Uterus (tissue), 4 donors: ENCODE data around the gene DOCK7. TPM values are rescaled to one million over a fixed set of nuclear protein-coding genes. Genes with fewer than 3 reads are reported as not detected.

ENCODE experiments used
- DNase-seq, 2 donors: peaks; one replicate each; pipeline ENCODE4 v3.0.0-alpha.2; 2019 to 2020
- H3K27ac ChIP-seq, 2 donors: fragments of 200-600 bp; sonication (generic); 1 replicate in 1 of 2; 2 replicates in 1 of 2; pipeline ENCODE4 v1.5.1; 2016 to 2018
- H3K27me3 ChIP-seq, 2 donors: fragments of 200-600 bp; sonication (generic); one replicate each; pipeline ENCODE4 v1.5.1; 2018 to 2019; ENCODE audit warnings: control low read depth in 1 of 2
- H3K36me3 ChIP-seq, 2 donors: fragments of 200-600 bp; sonication (generic); one replicate each; pipeline ENCODE4 v1.5.1; 2019; ENCODE audit warnings: control low read depth in 1 of 2
- H3K4me1 ChIP-seq, 2 donors: fragments of 200-600 bp; sonication (generic); one replicate each; pipeline ENCODE4 v1.5.1; 2018 to 2019; ENCODE audit warnings: control low read depth in 1 of 2
- H3K4me3 ChIP-seq, 2 donors: fragments of 200-600 bp; sonication (generic); 1 replicate in 1 of 2; 2 replicates in 1 of 2; pipeline ENCODE4 v1.5.1; 2018 to 2019; ENCODE audit warnings: mild to moderate bottlenecking in 1 of 2
- H3K9me3 ChIP-seq, 2 donors: fragments of 200-600 bp; sonication (generic); one replicate each; pipeline ENCODE4 v1.5.1; 2019; ENCODE audit warnings: control low read depth in 1 of 2
- CTCF ChIP-seq, 4 experiments: fragments of 200-600 bp in 2 of 4; fragments of 450-650 bp in 2 of 4; sonication (generic) in 2 of 4; IDR thresholded peaks; one replicate each; pipeline ENCODE4 v1.5.1; 2016 to 2019; ENCODE audit warnings: antibody characterized with exemption in 4 of 4, mild to moderate bottlenecking in 2 of 4, moderate library complexity in 1 of 4
- POLR2A ChIP-seq, 2 donors: fragments of 450-650 bp; IDR thresholded peaks; one replicate each; pipeline ENCODE4 v1.6.1; 2016; ENCODE audit warnings: antibody characterized with exemption in 2 of 2, mild to moderate bottlenecking in 1 of 2, moderate library complexity in 1 of 2
- intact Hi-C: fragments of 100-400 bp; cut with DNase I; formaldehyde crosslinking; loops from one replicate; pipeline ENCODE4 v1.15.1; 2023; ENCODE audit warnings: low total_unique reads
- total RNA-seq, 4 donors: library from RNA; depleted of rRNA in 3 of 4; stranded (reverse); fragments of >200 nt in 3 of 4; gene quantifications; one replicate each; pipeline versions ENCODE4 v1.1.0 to v1.2.4, GENCODE V29; 2014 to 2023
- donor health status: DM: yes; HTN: yes; CAD: no.

DOCK7 gene
- total RNA-seq, 4 donors from 2014 or later = 17.9 to 134 (median 77.9) TPM

DNA sequence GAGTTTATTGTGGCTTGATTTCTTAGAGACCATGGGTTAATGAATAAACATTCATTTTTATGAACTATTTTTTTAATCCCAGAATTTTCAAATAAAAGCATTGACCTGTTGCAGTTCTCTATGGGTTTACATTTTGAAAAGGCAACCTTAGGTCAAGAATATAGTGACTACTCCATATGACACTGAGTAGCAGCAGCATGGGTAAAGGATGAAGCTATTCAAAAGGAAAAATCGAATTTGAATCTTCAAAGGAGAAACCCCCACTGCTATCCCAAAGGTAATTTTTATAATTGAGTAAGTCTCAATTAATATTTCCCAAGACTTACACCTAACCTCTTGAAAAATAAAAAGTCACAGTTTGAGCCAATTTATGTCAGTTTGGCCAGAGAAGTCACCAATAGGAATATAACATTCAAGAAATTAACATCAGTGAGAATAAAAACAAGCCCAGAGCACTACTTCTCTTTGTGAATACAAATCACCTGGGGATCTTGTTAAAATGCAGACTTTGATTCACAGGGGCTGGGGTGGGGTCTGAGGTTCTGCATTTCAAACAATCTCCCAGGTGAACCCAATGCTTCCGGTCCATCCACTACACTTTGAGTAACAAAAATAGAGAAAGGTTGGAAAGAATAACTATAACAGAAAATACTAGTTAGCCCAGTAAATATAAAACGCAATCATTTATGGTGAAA lies 211.5 kb downstream of the DOCK7 start:
- DNase-seq = no peak
- Histone ChIP-seq H3K36me3 (no peaks in the 10 kb centered on the region), H3K4me3 (no peak overlapping the region), H3K27me3 (no peaks in the 10 kb centered on the region), H3K4me1 (no peaks in the 10 kb centered on the region), H3K27ac (no peak overlapping the region), H3K9me3 (no peaks in the 10 kb centered on the region)
- TF ChIP-seq POLR2A (IDR thresholded peaks at IDR 0.05) (no peak), CTCF (IDR thresholded peaks at IDR 0.05) (no peak)
- intact Hi-C loops = no loop called here

DNA sequence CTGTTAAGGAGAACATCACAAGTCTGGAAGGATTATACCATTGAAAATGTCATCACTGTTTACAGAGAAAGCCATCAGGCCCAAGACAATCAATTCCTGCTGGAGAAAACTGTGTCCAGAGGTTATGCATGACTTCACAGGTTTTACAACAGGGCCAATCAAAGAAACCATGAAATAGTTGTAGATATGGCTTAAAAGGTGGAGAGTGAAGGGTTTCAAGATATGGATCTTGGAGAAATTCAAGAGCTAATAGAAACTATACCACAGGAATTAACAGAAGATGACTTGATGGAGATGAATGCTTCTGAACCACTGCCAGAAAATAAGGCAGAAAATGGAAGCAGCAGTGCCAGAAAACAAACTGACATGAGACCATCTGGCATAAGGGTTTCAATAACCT lies 221.1 kb downstream of the DOCK7 start:
- Histone ChIP-seq H3K36me3 (no peaks in the 10 kb centered on the region), H3K9me3 (peaks cover 0 to 4% of the 10 kb centered on the region in 2 donors), H3K27ac (no peak overlapping the region), H3K27me3 (no peaks in the 10 kb centered on the region), H3K4me3 (no peak overlapping the region), H3K4me1 (no peaks in the 10 kb centered on the region)
- no peak for DNase-seq
- intact Hi-C loops = no loop called here
- no peak for TF ChIP-seq CTCF (IDR thresholded peaks at IDR 0.05)
- no peak for TF ChIP-seq POLR2A (IDR thresholded peaks at IDR 0.05)

- Histone ChIP-seq H3K4me1 (no peaks in the 10 kb centered on the region), H3K27me3 (no peaks in the 10 kb centered on the region), H3K9me3 (no peaks in the 10 kb centered on the region), H3K36me3 (no peaks in the 10 kb centered on the region), H3K27ac (no peak overlapping the region), H3K4me3 (no peak overlapping the region)
- no peak for DNase-seq
- TF ChIP-seq CTCF (IDR thresholded peaks at IDR 0.05) = no peak
- no peak for TF ChIP-seq POLR2A (IDR thresholded peaks at IDR 0.05)
- intact Hi-C loops = no loop called here
Observed at GRCh38 chr1:62462370-62462769, 225.8 kb downstream of the DOCK7 start.

- TF ChIP-seq POLR2A (IDR thresholded peaks at IDR 0.05) (no peak), CTCF (IDR thresholded peaks at IDR 0.05) (no peak)
- no peak overlapping the region for H3K4me3 ChIP-seq
- no peaks in the 10 kb centered on the region for H3K36me3 ChIP-seq
- no peak overlapping the region for H3K27ac ChIP-seq
- intact Hi-C loops = no loop called here
- H3K27me3 ChIP-seq = no peaks in the 10 kb centered on the region
- no peak for DNase-seq
- no peaks in the 10 kb centered on the region for H3K4me1 ChIP-seq
- no peaks in the 10 kb centered on the region for H3K9me3 ChIP-seq
Observed at GRCh38 chr1:62457955-62458354, 230.2 kb downstream of the DOCK7 start.

DNA sequence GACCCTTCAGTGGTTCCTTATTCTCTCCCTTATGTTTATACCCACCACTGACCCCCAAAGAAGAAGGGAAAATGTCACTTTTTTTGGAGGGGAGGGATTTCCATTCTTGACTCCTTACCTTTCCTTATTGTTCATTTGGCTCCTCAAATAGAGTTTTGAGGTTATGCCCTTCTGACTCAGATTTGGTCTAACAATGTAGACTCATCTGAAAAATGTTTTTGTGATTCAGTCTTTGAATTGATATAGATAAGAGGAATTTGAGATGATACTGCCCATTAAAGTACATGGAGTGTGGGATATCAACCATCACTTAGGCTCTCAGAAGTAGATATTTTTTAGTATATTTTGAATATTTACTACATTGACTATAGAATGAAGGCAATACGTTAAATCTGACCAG lies 235.2 kb downstream of the DOCK7 start:
- intact Hi-C loops = no loop called here
- Histone ChIP-seq H3K36me3 (no peaks in the 10 kb centered on the region), H3K27me3 (no peaks in the 10 kb centered on the region), H3K4me1 (no peaks in the 10 kb centered on the region), H3K4me3 (no peak overlapping the region), H3K27ac (no peak overlapping the region), H3K9me3 (no peaks in the 10 kb centered on the region)
- no peak for DNase-seq
- no peak for TF ChIP-seq POLR2A (IDR thresholded peaks at IDR 0.05)
- no peak for TF ChIP-seq CTCF (IDR thresholded peaks at IDR 0.05)
